Epithelial cell of proximal tubule (primary cell): ENCODE measurements around the gene ZBTB7B. TPM values are rescaled to one million over a fixed set of nuclear protein-coding genes. Genes with fewer than 3 reads are reported as not detected.

Source experiments
- DNase-seq: peaks from one replicate; pipeline ENCODE4 v3.0.0-alpha.2; 2011; ENCODE audit warnings: low read depth
- H3K4me3 ChIP-seq: 2 replicates; pipeline ENCODE4 v1.5.1; 2011; ENCODE audit warnings: low read depth, mild to moderate bottlenecking, low read length
- CTCF ChIP-seq: conservative IDR thresholded peaks from 2 replicates; pipeline ENCODE4 v1.5.1; 2012; ENCODE audit warnings: low read depth, mild to moderate bottlenecking, low read length
- total RNA-seq: library from RNA; depleted of rRNA; stranded (reverse); fragments of >200 nt; gene quantifications from 2 replicates; pipeline ENCODE4 v1.2.3, GENCODE V29; 2015

The ZBTB7B gene
- total RNA-seq, 1 donor from 2014 or later, result 20.4 TPM

- no peak for TF ChIP-seq CTCF
- DNase-seq, result no peak
Measured at GRCh38 chr1:155007251-155007828, 4.7 kb downstream of the ZBTB7B start.

GRCh38 chr1:155008015-155008941, 5.7 kb downstream of the ZBTB7B start:
- no peak overlapping the region for H3K4me3 ChIP-seq
- DNase-seq, result no peak
- TF ChIP-seq CTCF, result no peak

More at GRCh38 chr1:155007251-155007828, 4.7 kb downstream of the ZBTB7B start:
- H3K4me3 ChIP-seq, result no peak overlapping the region

GRCh38 chr1:155009221-155009711, 6.7 kb downstream of the ZBTB7B start:
- H3K4me3 ChIP-seq, result no peak overlapping the region
- no peak for TF ChIP-seq CTCF
- DNase-seq, result no peak

- no peak for TF ChIP-seq CTCF
- H3K4me3 ChIP-seq, result no peak overlapping the region
- DNase-seq, result no peak
Measured at GRCh38 chr1:155009742-155010141, 7.1 kb downstream of the ZBTB7B start.

- no peak for DNase-seq
- no peak for TF ChIP-seq CTCF
- H3K4me3 ChIP-seq, result no peak overlapping the region
Measured at GRCh38 chr1:155010211-155010918, 7.8 kb downstream of the ZBTB7B start.

GRCh38 chr1:155011004-155011416, 8.4 kb downstream of the ZBTB7B start:
- no peak overlapping the region for H3K4me3 ChIP-seq
- TF ChIP-seq CTCF, result no peak
- DNase-seq, result no peak
